Common myeloid progenitor, CD34-positive (primary cell): Measurements from ENCODE around the gene RASAL3.

Experiments
- CTCF ChIA-PET: fragments of 350-600 bp; sonication (Branson Sonifier 250); formaldehyde crosslinking; loops from one replicate; lab custom pipeline; 2021; ENCODE audit warnings: antibody characterized with exemption; lab: Charles Lee
- POLR2A ChIA-PET: fragments of 350-600 bp; sonication (Branson Sonifier 250); formaldehyde crosslinking; loops from one replicate; lab custom pipeline; 2021; ENCODE audit warnings: antibody characterized with exemption; lab: Charles Lee
- DNase-seq, 3 donors: peaks; one replicate each; pipeline versions ENCODE4 v3.0.0 to v3.0.0-alpha.2; 2013
- H3K27ac ChIP-seq, 2 experiments: 1 replicate in 1 of 2; 2 replicates in 1 of 2; pipeline ENCODE4 v1.7.0; 2013; ENCODE audit warnings: inconsistent platforms in 2 of 2, low read length in 2 of 2, mild to moderate bottlenecking in 2 of 2, low read depth in 1 of 2, moderate library complexity in 1 of 2; ENCODE audit not compliant: severe bottlenecking in 2 of 2, insufficient read depth in 1 of 2, poor library complexity in 1 of 2
- H3K27me3 ChIP-seq, 5 experiments: replicated peaks in 2 of 5; 1 replicate in 3 of 5; 2 replicates in 2 of 5; pipeline versions ENCODE4 v1.6.1 to v1.7.0; 2013; ENCODE audit warnings: low read length in 4 of 5, mild to moderate bottlenecking in 2 of 5, moderate library complexity in 2 of 5, inconsistent platforms in 1 of 5; ENCODE audit not compliant: insufficient read depth in 5 of 5, control insufficient read depth in 4 of 5
- H3K36me3 ChIP-seq, 4 experiments: 1 replicate in 2 of 4; 2 replicates in 2 of 4; pipeline versions ENCODE4 v1.6.1 to v1.7.0; 2013; ENCODE audit warnings: low read length in 3 of 4, control low read depth in 1 of 4, mild to moderate bottlenecking in 1 of 4; ENCODE audit not compliant: control insufficient read depth in 4 of 4, insufficient read depth in 4 of 4
- H3K4me1 ChIP-seq, 4 experiments: 1 replicate in 3 of 4; 2 replicates in 1 of 4; pipeline versions ENCODE4 v1.6.1 to v1.7.1; 2013; ENCODE audit warnings: low read length in 3 of 4, mild to moderate bottlenecking in 3 of 4, control low read depth in 1 of 4, inconsistent platforms in 1 of 4, moderate library complexity in 1 of 4; ENCODE audit not compliant: control insufficient read depth in 4 of 4, insufficient read depth in 4 of 4; ENCODE audit errors: control extremely low read depth in 1 of 4
- H3K4me3 ChIP-seq, 7 experiments: 1 replicate in 4 of 7; 2 replicates in 3 of 7; pipeline versions ENCODE4 v1.5.1 to v1.7.0; 2013; ENCODE audit warnings: mild to moderate bottlenecking in 7 of 7, low read length in 6 of 7, moderate library complexity in 6 of 7, inconsistent platforms in 2 of 7, low read depth in 2 of 7, control low read depth in 1 of 7; ENCODE audit not compliant: insufficient read depth in 4 of 7, control insufficient read depth in 1 of 7; ENCODE audit errors: extremely low read depth in 1 of 7
- H3K9me3 ChIP-seq, 5 experiments: 1 replicate in 4 of 5; 2 replicates in 1 of 5; pipeline versions ENCODE4 v1.6.1 to v1.7.1; 2013; ENCODE audit warnings: low read length in 4 of 5, mild to moderate bottlenecking in 2 of 5, inconsistent platforms in 1 of 5, low read depth in 1 of 5, moderate library complexity in 1 of 5; ENCODE audit not compliant: control insufficient read depth in 4 of 5, insufficient read depth in 2 of 5; ENCODE audit errors: control extremely low read depth in 1 of 5
- WGBS: methylation state at CpG from one replicate; pipeline ENCODE4 v1.1.5; 2013; ENCODE audit not compliant: insufficient coverage; 5-methylcytosine and 5-hydroxymethylcytosine counted together

The RASAL3 gene

GRCh38 chr19:15444505-15445226 lies 19.7 kb downstream of the RASAL3 start:
- no peak overlapping the region for H3K27ac ChIP-seq

DNA sequence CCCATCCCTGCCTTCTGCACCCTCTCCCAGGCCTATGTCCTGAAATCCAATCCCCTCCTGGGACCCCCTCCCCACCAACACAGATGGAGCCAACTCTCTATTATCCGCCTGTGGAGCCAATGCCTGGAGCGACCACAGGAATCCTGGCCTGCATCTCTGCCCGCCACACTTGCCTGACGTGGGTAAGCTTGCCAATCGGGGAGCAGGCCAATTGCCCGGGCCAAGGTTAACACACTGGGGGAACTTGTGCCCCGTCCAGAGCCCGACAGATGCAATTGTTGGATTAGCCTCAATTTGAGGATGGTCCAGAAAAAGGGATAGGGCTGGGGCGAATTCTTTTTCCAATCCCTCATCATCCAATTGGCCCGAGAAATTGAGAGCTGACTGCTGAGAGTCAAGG lies 20.5 kb downstream of the RASAL3 start:
- WGBS: 94% methylated on average over 7 of the region's 10 CpGs
- ChIA-PET CTCF (no interaction called here), POLR2A (no interaction called here)
- no peaks in the 10 kb centered on the region for H3K27me3 ChIP-seq
- H3K4me3 ChIP-seq: no peak overlapping the region
- no peaks in the 10 kb centered on the region for H3K9me3 ChIP-seq
- H3K27ac ChIP-seq: no peak overlapping the region
- peaks cover 0 to 15% (median 13%) of the 10 kb centered on the region in 4 experiments for H3K4me1 ChIP-seq
- no peak for DNase-seq
- peaks cover 0 to 3% (median 0%) of the 10 kb centered on the region in 4 experiments for H3K36me3 ChIP-seq

More at GRCh38 chr19:15444505-15445226, 19.7 kb downstream of the RASAL3 start:
- DNase-seq: no peak
- CTCF ChIA-PET: no interaction called here
- H3K9me3 ChIP-seq: no peaks in the 10 kb centered on the region
- peaks cover 0 to 13% (median 11%) of the 10 kb centered on the region in 4 experiments for H3K4me1 ChIP-seq
- H3K4me3 ChIP-seq: no peak overlapping the region
- H3K36me3 ChIP-seq: peaks cover 0 to 3% (median 0%) of the 10 kb centered on the region in 4 experiments
- no peaks in the 10 kb centered on the region for H3K27me3 ChIP-seq
- POLR2A ChIA-PET: no interaction called here
- WGBS: 93% methylated on average over 13 of the region's 15 CpGs

- no peak for DNase-seq
- Histone ChIP-seq H3K27ac (no peak overlapping the region), H3K36me3 (peaks cover 0 to 3% (median 0%) of the 10 kb centered on the region in 4 experiments), H3K9me3 (no peaks in the 10 kb centered on the region), H3K4me1 (peaks cover 0 to 10% (median 9%) of the 10 kb centered on the region in 4 experiments), H3K27me3 (no peaks in the 10 kb centered on the region), H3K4me3 (no peak overlapping the region)
- CTCF ChIA-PET: no interaction called here
- POLR2A ChIA-PET: no interaction called here
- 94% methylated on average over 3 of the region's 3 CpGs for WGBS
These were observed 21.0 kb downstream of the RASAL3 start for GRCh38 chr19:15443325-15443724.

- DNase-seq: no peak
- POLR2A ChIA-PET: no interaction called here
- H3K36me3 ChIP-seq: peaks cover 0 to 3% (median 0%) of the 10 kb centered on the region in 4 experiments
- H3K9me3 ChIP-seq: no peaks in the 10 kb centered on the region
- CTCF ChIA-PET: interaction anchor here (1.0 to 2.0 kb wide), 2 partner anchors 23 to 25 kb away, joined by 3 to 7 read pairs; no protein-coding TSS in a partner anchor
- H3K27me3 ChIP-seq: no peaks in the 10 kb centered on the region
- H3K4me3 ChIP-seq: no peak overlapping the region
- 95% methylated on average over 10 of the region's 13 CpGs for WGBS
- H3K4me1 ChIP-seq: peaks cover 0 to 9% (median 8%) of the 10 kb centered on the region in 4 experiments
- H3K27ac ChIP-seq: no peak overlapping the region
These were observed 22.0 kb downstream of the RASAL3 start for GRCh38 chr19:15442142-15442920.

GRCh38 chr19:15441317-15441716 lies 23.0 kb downstream of the RASAL3 start:
- CTCF ChIA-PET: interaction anchor here (2.0 kb wide), 1 partner anchor 22 kb away, joined by 7 read pairs; no protein-coding TSS in a partner anchor

DNA sequence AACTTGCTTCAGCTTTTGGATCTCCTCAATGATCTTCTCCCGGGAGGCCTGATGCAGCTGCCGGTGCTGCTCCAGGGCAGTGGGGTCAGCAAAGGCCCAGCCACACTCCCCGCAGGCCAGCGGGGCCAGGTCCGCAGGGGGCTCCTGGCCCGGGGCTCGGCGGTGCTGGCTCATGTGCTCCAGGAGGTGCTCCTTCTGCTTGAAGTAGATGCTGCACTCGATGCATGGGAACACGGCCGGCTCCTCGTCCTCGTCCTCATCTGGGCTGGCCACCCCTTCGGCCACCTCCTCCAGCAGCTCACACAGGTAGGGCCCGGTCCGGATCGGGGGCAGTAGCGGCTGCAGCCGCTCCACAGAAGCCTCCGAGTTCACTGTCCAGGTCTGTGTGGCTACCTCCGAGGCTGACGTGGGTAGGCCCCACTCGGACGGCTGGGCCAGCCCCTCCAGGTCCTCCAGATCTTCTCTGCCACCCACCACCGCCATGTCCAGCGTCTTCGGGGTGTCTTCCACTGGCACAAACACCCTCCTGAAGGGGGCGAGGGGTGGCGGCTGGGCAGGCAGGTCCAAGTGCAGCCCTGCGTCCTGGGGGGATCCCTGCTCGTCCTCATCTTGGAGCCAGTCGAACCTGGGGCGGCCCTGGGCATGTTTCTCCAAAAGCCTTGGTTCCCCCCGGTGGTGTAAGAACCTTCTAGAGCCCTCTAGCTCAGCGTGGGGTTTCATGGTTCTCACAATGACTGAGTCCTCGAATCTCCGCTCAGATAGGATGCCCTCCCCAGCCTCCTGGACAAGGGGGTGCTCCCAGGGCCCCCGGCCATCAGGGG lies 24.3 kb downstream of the RASAL3 start:
- Histone ChIP-seq H3K9me3 (no peaks in the 10 kb centered on the region), H3K36me3 (no peaks in the 10 kb centered on the region), H3K4me3 (no peak overlapping the region), H3K27ac (no peak overlapping the region), H3K4me1 (peaks cover 0 to 9% (median 8%) of the 10 kb centered on the region in 4 experiments), H3K27me3 (no peaks in the 10 kb centered on the region)
- CTCF ChIA-PET: interaction anchor here (2.1 kb wide), 1 partner anchor 19 kb away, joined by 8 read pairs; no protein-coding TSS in a partner anchor
- WGBS: 97% methylated on average over 38 of the region's 38 CpGs
- POLR2A ChIA-PET: interaction anchor here (1.2 kb wide), 1 partner anchor 24 kb away, joined by 3 read pairs; no protein-coding TSS in a partner anchor
- DNase-seq: no peak

More at GRCh38 chr19:15441317-15441716, 23.0 kb downstream of the RASAL3 start:
- no peak for DNase-seq
- Histone ChIP-seq H3K9me3 (no peaks in the 10 kb centered on the region), H3K4me3 (no peak overlapping the region), H3K27me3 (no peaks in the 10 kb centered on the region), H3K36me3 (no peaks in the 10 kb centered on the region), H3K27ac (no peak overlapping the region), H3K4me1 (peaks cover 0 to 9% (median 8%) of the 10 kb centered on the region in 4 experiments)
- POLR2A ChIA-PET: no interaction called here
- 100% methylated on average over 2 of the region's 3 CpGs for WGBS
